GM12873 (cell line): ENCODE measurements around the gene UGT1A6.

ENCODE experiments used
- CTCF ChIP-seq: IDR thresholded peaks from 2 replicates; pipeline ENCODE4 v1.5.1; 2012; ENCODE audit warnings: low read depth, mild to moderate bottlenecking, moderate library complexity, low read length, control low read depth; ENCODE audit not compliant: insufficient read depth; ENCODE audit errors: missing control alignments

Gene UGT1A6

GRCh38 chr2:233700028-233700635 lies 7.4 kb downstream of the UGT1A6 start:
- no peak for TF ChIP-seq CTCF

- no peak for TF ChIP-seq CTCF
These were observed 9.5 kb downstream of the UGT1A6 start for GRCh38 chr2:233702238-233702637.

GRCh38 chr2:233705911-233706506 lies 13.3 kb downstream of the UGT1A6 start:
- no peak for TF ChIP-seq CTCF

GRCh38 chr2:233706720-233707119 lies 14.0 kb downstream of the UGT1A6 start:
- no peak for TF ChIP-seq CTCF

- no peak for TF ChIP-seq CTCF
These were observed 15.4 kb downstream of the UGT1A6 start for GRCh38 chr2:233707940-233708644.

- TF ChIP-seq CTCF, result no peak
These were observed 16.3 kb downstream of the UGT1A6 start for GRCh38 chr2:233708942-233709341.

- TF ChIP-seq CTCF, result peak; percentile 92
These were observed 18.8 kb downstream of the UGT1A6 start for GRCh38 chr2:233711312-233712008.
